Right renal pelvis (tissue), 4 donors: ENCODE results near the gene POU2F2. TPM values are rescaled to one million over a fixed set of nuclear protein-coding genes. Genes with fewer than 3 reads are reported as not detected.

Experiments
- DNase-seq, 4 donors: peaks; one replicate each; pipeline ENCODE4 v3.0.0-alpha.2; 2013; ENCODE audit warnings: low read depth in 4 of 4, low spot score in 3 of 4, missing footprints in 1 of 4
- polyA plus RNA-seq, 4 donors: library from polyadenylated mRNA; unstranded; fragments of 120-200 nt; gene quantifications; one replicate each; pipeline ENCODE4 v1.2.1, GENCODE V29; 2013; ENCODE audit not compliant: insufficient read length in 4 of 4

Gene POU2F2
- polyA plus RNA-seq, 4 donors, result 0.55 to 1.4 (median 0.90) TPM

DNA sequence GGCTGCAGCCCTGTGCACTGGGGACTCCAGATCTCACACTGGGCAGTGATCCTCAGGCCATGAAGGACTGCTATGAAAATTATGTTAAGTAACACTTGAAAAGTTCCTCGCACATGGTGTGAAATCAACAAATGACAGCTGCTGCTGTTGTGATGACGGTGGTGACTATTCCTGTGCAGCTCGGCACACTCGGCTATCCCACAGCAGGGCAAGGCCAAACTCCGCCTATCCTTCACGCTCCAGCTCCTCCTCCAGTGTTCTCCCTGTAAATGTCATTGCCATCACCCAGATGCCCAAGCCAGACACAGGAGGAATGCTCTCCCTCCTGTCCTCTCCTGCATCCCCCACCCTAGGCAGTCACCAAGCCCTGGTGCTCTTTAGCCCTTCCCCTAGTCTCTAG, 93.6 kb downstream of the POU2F2 start:
- no peak for DNase-seq

DNA sequence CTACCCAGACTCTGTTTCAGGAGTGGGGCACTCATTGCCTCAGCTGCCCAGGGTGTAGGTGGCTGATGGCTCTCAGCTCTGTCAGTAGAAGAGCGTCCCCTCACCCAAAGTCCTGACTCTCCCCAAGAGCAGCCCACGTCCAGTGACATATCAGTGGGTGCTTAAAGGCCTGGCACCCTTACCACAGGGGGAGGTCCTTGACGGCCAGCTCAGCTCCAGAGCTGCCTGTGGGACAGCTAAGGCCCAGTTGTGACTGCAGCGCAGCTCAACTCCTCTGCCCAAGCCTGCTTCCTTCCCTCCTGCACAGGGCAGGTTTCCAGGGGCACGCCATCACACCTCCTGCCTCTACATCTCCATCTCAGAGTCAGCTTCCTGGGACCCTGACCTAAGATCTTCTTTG, 94.6 kb downstream of the POU2F2 start:
- no peak for DNase-seq

Other genes with a start within 250 kb of the POU2F2 start
- gene ARHGEF1, start 249.3 kb downstream of the POU2F2 start, polyA plus RNA-seq, result 10 to 100 TPM; 39.1 to 59.6 (median 47.1) TPM
- under 1 TPM in 3 of 4 donors, not detected in 1; 0.08 to 0.12 (median 0.12) TPM for gene ERFL, start 204.0 kb downstream of the POU2F2 start, polyA plus RNA-seq
- 100 to 1,000 TPM in 1 of 4 donors, 10 to 100 TPM in 3; 48.1 to 103 (median 66.2) TPM for gene RABAC1, start 173.1 kb downstream of the POU2F2 start, polyA plus RNA-seq
- gene ATP1A3, start 138.2 kb downstream of the POU2F2 start, polyA plus RNA-seq, result under 1 TPM; 0.13 to 0.87 (median 0.32) TPM
- 10 to 100 TPM; 21.5 to 26.9 (median 22.8) TPM for gene GRIK5, start 62.2 kb downstream of the POU2F2 start, polyA plus RNA-seq
- 10 to 100 TPM; 14.0 to 18.2 (median 14.7) TPM for gene ZNF574, start 56.3 kb downstream of the POU2F2 start, polyA plus RNA-seq
- gene DEDD2, start 85.2 kb upstream of the POU2F2 start, polyA plus RNA-seq, result 10 to 100 TPM; 24.1 to 35.8 (median 27.2) TPM
- 1 to 10 TPM; 8.0 to 8.8 (median 8.5) TPM for gene ZNF526, start 87.9 kb upstream of the POU2F2 start, polyA plus RNA-seq
- gene GSK3A, start 110.2 kb upstream of the POU2F2 start, polyA plus RNA-seq, result 10 to 100 TPM; 75.9 to 82.2 (median 80.9) TPM
- gene ERF, start 122.7 kb upstream of the POU2F2 start, polyA plus RNA-seq, result 10 to 100 TPM; 70.7 to 94.4 (median 71.8) TPM
- gene CIC, start 136.8 kb upstream of the POU2F2 start, polyA plus RNA-seq, result 10 to 100 TPM; 47.2 to 75.1 (median 49.5) TPM
- 1 to 10 TPM; 1.6 to 2.1 (median 2.0) TPM for gene PRR19, start 169.7 kb upstream of the POU2F2 start, polyA plus RNA-seq
- 10 to 100 TPM; 69.1 to 94.5 (median 79.3) TPM for gene PAFAH1B3, start 170.2 kb upstream of the POU2F2 start, polyA plus RNA-seq
- 1 to 10 TPM in 1 of 4 donors, under 1 TPM in 3; 0.76 to 1.2 (median 0.83) TPM for gene TMEM145, start 180.9 kb upstream of the POU2F2 start, polyA plus RNA-seq
- gene MEGF8, start 193.2 kb upstream of the POU2F2 start, polyA plus RNA-seq, result 10 to 100 TPM; 32.5 to 48.3 (median 35.7) TPM